Activated T-helper 1 cell treated with anti-CD3 and anti-CD28 coated beads, Interleukin-12 subunit alpha, Interleukin-12 subunit beta, Interleukin-2, Interleukin-4 antibody, amounts not matched to agents 30 ng/mL and 10 ng/mL and 1 ng/mL, durations not matched to agents 14 hours and 24 hours and 36 hours (primary cell): ENCODE results near the gene VPS13A. TPM values are rescaled to one million over a fixed set of nuclear protein-coding genes. Genes with fewer than 3 reads are reported as not detected.
A peak's percentile ranks its signal among the peaks of the same experiment; 100 is the strongest.

Experiments
- DNase-seq: peaks from one replicate; pipeline ENCODE4 v3.0.0; 2021; ENCODE audit warnings: low spot score
- H3K27ac Mint-ChIP-seq: one replicate; pipeline ENCODE4 v1.8.0; 2021; ENCODE audit warnings: mild to moderate bottlenecking, mixed read lengths
- H3K27me3 Mint-ChIP-seq: one replicate; pipeline ENCODE4 v1.8.0; 2022; ENCODE audit warnings: mild to moderate bottlenecking, moderate library complexity, mixed read lengths; ENCODE audit not compliant: insufficient read depth
- H3K36me3 Mint-ChIP-seq: one replicate; pipeline ENCODE4 v1.8.0; 2021; ENCODE audit warnings: low read depth, mixed read lengths
- H3K4me1 Mint-ChIP-seq: one replicate; pipeline ENCODE4 v1.8.0; 2021; ENCODE audit warnings: low read depth, mixed read lengths
- H3K4me3 Mint-ChIP-seq: one replicate; pipeline ENCODE4 v1.8.0; 2021; ENCODE audit warnings: mild to moderate bottlenecking, moderate library complexity, mixed read lengths
- H3K9me3 Mint-ChIP-seq: one replicate; pipeline ENCODE4 v1.8.0; 2021; ENCODE audit warnings: mixed read lengths
- intact Hi-C: fragments of 100-400 bp; cut with micrococcal nuclease; formaldehyde crosslinking; loops from one replicate; pipeline ENCODE4 v1.15.1; 2024
- total RNA-seq: library from RNA; stranded (reverse); gene quantifications from 2 replicates; pipeline ENCODE4 v1.2.3, GENCODE V29; 2022

VPS13A gene
- 43.7 and 44.2 TPM in 2 replicates for total RNA-seq

DNA sequence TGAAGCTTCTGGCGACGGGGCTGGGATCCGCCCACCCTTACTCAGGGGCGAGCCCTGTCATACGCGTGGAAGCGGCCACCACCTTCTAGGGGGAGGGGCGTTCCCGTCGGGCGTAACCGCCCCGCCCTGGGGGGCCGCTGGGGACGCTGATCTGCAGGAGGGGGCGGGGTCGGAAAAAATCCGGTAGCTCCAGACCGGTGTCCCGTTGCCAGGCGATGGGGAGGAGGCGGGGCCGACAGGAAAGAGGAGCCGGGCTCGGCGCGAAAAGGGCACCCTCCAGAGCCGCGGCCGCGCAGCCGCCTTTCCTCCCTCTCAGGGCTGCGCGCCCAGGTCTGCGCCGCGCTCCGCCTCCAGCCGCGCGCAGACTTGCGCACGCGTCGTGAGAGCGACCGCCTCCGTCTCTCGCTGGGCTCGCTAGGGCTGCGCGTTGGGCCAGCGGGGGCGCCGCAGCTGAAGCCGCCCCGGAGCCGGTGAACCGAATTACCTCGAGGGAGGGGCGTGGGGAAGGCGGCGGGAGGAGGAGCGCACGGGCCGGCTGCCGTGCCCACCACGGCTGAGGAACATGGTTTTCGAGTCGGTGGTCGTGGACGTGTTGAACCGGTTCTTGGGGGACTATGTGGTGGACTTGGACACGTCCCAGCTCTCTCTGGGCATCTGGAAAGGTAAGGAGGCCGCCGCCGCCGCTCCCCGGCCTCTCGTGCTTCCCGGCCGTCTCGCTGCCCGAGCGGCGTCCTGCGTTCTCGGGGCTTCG is at the start of gene VPS13A:
TSS of gene VPS13A (plus strand) at position 392 of the 751 bp plus-strand sequence. CDS start at position 563, 171 bp downstream.
- peaks cover 2% of the 10 kb centered on the region for H3K36me3 Mint-ChIP-seq
- intact Hi-C loops, result loop anchor here (1.0 to 10.0 kb wide), 11 partner anchors 10 to 1119 kb away; partner anchors contain the start of genes CEP78, GCNT1, GNAQ and RFK
- H3K4me1 Mint-ChIP-seq, result peaks cover 32% of the 10 kb centered on the region
- peak; percentile 88 for DNase-seq
- H3K27me3 Mint-ChIP-seq, result peaks cover 13% of the 10 kb centered on the region
- peak within 1 kb of the TSS; percentile 95 for H3K4me3 Mint-ChIP-seq
- H3K27ac Mint-ChIP-seq, result peak within 1 kb of the TSS; percentile 92
- no peaks in the 10 kb centered on the region for H3K9me3 Mint-ChIP-seq

DNA sequence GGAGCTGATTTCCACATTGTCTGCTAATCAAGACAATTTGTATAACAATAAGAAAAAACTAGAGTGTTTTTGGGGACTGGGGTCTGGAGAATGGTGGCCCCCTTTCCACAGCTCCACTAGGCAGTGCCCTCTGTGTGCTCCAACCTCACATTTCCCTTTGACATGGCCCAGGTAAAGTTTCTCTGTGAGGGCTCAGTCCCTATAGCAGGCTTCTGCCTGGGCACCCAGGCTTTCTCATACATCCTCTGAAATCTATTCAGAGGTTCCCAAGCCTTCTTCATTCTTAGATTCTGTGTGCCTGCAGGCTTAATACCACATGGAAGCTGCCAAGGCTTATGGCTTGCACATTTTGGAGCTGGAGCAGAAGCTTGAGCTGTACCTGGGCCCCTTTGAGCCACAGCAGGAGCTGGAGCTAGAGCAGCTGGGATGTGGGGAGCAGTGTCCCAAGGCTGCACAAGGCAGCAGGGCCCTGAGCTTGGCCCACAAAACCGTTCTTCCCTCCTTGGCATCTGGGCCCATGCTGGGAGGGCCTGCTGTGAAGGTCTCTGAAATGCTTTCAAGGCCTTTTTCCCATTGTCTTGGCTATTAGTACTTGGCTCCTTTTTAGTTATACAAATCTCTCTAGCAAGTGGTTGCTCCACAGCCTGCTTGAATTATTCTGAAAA is 49.1 kb upstream of the VPS13A start:
- H3K9me3 Mint-ChIP-seq, result no peaks in the 10 kb centered on the region
- no peaks in the 10 kb centered on the region for H3K36me3 Mint-ChIP-seq
- intact Hi-C loops, result no loop called here
- DNase-seq, result no peak
- peaks cover 9% of the 10 kb centered on the region for H3K27me3 Mint-ChIP-seq
- no peak overlapping the region for H3K27ac Mint-ChIP-seq
- no peaks in the 10 kb centered on the region for H3K4me1 Mint-ChIP-seq
- H3K4me3 Mint-ChIP-seq, result no peak overlapping the region

DNA sequence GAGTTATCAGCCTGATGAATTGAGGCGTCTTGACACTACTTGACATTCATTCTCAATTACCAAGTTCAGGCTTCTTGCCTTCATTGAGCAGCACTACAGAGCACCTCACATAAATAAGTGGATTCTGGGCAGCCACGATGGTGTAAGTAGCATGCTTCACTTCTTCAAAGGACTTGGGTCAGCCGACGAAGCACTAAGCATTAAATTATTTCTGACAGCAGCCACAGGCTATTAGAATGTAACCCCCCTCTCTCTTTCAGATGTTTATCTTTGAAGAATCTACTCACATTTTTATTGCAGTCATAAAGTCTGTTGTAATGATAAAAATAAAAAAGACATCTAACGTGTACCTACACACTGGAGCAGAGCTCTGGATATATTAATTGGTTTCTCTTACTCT is 45.9 kb upstream of the VPS13A start:
- no peak overlapping the region for H3K27ac Mint-ChIP-seq

DNA sequence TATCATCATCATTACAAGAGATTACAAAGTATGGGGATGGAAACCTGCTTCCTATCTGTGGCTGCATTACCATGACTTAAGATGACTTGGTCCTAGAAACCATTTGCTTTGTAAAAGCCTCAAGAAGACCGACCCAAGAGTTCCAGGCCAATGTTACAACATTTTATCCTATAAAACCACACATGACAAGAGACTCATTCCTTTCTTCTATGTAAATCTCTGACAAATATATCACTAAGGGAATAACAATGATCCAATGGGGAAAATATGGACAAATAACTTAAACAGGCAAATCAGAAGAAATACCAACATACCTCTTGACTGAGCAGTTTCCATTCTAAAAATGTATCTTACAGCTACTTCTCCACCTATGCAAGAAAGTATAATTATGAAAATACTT is 44.3 kb upstream of the VPS13A start:
- no peaks in the 10 kb centered on the region for H3K36me3 Mint-ChIP-seq
- H3K9me3 Mint-ChIP-seq, result no peaks in the 10 kb centered on the region
- intact Hi-C loops, result no loop called here
- peaks cover 6% of the 10 kb centered on the region for H3K27me3 Mint-ChIP-seq
- DNase-seq, result no peak
- H3K27ac Mint-ChIP-seq, result no peak overlapping the region
- no peak overlapping the region for H3K4me3 Mint-ChIP-seq
- no peaks in the 10 kb centered on the region for H3K4me1 Mint-ChIP-seq

More for the DNA sequence above, 45.9 kb upstream of the VPS13A start:
- Mint-ChIP-seq H3K4me3 (no peak overlapping the region), H3K36me3 (no peaks in the 10 kb centered on the region), H3K9me3 (no peaks in the 10 kb centered on the region), H3K27me3 (peaks cover 6% of the 10 kb centered on the region), H3K4me1 (no peaks in the 10 kb centered on the region)
- no peak for DNase-seq
- intact Hi-C loops, result no loop called here

DNA sequence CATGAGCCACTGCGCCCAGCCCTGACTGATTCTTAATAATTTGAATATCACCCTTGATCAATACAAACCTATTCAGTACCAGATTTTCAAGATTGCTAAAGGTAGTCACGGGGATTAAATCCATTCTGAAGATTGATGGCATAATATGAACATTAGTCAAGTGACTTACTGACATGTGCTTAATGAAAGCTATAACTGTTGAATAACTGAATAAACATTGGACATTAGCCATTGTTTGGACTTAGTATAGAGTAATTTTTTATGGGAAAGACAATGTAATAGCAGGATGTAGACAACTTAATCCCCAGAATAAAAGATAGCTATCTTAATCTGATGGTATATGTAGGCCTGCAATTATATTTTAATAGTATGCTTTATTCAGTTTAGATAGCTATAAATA is 35.0 kb upstream of the VPS13A start:
- Mint-ChIP-seq H3K4me1 (no peaks in the 10 kb centered on the region), H3K4me3 (no peak overlapping the region), H3K36me3 (no peaks in the 10 kb centered on the region), H3K9me3 (no peaks in the 10 kb centered on the region), H3K27ac (no peak overlapping the region), H3K27me3 (peaks cover 7% of the 10 kb centered on the region)
- intact Hi-C loops, result no loop called here
- no peak for DNase-seq

DNA sequence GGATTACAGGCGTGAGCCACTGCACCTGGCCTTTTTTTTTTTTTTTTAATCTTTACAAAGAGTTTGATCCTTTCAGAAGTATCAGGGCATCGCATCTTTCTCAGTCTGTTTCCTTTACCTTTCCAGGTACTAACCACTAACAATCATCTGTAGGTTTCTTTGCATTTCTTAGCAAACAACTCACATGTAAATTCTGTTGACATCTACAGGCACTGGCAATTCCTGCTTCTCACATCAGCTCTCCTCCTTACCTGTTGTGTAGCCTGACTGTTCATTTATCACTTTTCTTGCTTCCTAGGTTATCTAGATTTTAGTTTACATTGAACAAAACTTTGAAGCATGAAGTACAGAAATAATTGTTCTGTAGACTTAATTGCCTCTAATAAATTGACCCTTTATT is 27.5 kb upstream of the VPS13A start:
- DNase-seq, result no peak
- Mint-ChIP-seq H3K36me3 (no peaks in the 10 kb centered on the region), H3K27ac (no peak overlapping the region), H3K4me1 (no peaks in the 10 kb centered on the region), H3K4me3 (no peak overlapping the region), H3K9me3 (no peaks in the 10 kb centered on the region), H3K27me3 (peaks cover 3% of the 10 kb centered on the region)
- intact Hi-C loops, result no loop called here

DNA sequence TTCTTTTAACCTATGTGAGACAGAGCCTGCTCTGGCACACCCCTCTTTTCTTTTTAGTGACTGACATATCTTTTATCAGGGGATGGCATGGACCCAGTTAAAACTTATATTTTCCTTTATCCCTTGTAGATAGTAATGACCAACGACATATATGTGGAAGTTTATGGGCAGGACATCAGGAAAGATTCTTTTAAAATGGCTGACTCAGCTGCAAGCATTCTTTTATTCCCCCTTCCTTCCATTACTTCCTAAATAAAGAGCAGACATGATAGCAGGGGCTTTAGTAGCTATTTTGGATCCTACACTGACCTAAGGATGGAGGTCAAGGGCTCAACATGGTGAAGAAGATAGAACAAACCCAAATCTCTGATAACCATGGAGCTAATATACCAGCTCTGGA is 25.0 kb upstream of the VPS13A start:
- intact Hi-C loops, result no loop called here
- Mint-ChIP-seq H3K4me3 (no peak overlapping the region), H3K36me3 (no peaks in the 10 kb centered on the region), H3K9me3 (no peaks in the 10 kb centered on the region), H3K4me1 (no peaks in the 10 kb centered on the region), H3K27ac (no peak overlapping the region), H3K27me3 (peaks cover 7% of the 10 kb centered on the region)
- no peak for DNase-seq

DNA sequence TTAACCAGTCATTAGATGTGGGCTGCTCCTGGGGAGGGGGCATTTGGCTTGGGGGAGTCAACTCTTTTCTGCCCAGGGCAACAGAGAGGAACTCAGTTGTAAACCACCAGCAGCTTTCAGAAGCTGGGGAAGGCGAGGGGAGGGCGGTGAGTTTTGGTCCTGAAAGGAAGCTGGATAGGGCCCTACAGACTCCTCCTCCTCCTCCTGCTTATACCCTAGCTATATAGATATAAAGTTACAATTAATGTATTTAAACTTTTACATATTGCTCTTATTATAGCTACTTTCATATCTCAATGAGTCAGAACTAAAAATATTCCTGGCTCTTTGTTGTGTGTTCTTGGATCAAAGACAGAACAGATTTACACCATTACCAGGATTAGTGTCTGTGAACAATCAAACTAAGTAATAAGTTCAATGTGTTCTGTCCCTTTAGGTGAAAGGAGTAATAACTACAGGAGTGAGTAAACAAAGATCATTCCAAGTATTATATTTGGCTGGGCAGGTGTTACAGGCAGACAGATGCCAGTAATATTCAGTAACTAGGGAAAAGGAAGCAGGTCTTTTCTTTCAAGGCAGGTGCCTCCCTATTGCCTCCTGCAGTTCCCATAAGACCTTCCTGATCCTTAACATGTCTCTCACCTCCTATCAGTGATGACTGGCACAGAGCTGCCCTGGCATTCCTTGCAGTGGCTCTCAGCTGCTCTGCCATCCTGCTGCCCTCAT is 20.5 kb upstream of the VPS13A start:
- Mint-ChIP-seq H3K9me3 (no peaks in the 10 kb centered on the region), H3K27me3 (peaks cover 14% of the 10 kb centered on the region), H3K4me3 (no peak overlapping the region), H3K27ac (no peak overlapping the region), H3K36me3 (no peaks in the 10 kb centered on the region), H3K4me1 (no peaks in the 10 kb centered on the region)
- DNase-seq, result no peak
- intact Hi-C loops, result no loop called here

DNA sequence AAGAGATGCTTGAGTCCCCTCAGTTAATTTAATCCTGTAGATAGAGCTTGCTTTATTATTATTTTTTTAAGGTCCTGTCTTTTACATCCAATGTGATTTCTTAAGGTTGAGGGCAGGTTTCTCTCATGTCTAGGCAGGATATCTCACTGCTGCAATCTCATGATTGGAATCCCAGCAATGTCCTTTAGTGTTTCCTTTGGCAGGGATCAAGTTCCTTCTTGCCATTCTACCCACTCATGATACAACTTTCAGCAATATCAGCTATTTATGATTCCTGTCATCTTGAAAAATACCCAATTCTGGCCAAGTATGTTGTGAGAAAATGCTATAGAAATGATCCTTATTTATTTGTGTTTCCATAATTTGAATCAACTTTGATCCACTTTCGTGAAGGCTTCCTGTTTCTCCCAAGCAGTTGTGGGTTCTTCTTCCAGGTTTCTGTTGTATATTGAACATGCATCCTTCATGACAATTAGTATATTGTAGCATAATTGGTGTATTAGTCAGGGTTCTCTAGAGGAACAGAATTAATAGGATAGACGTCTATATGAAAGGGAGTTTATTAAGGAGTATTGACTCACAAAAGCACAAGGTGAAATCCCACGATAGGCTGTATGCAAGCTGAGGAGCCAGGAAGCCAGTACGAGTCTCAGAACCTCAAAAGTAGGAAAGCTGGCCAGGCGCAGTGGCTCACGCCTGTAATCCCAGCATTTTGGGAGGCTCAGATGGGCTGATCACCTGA is 18.4 kb upstream of the VPS13A start:
- no peaks in the 10 kb centered on the region for H3K9me3 Mint-ChIP-seq
- H3K4me1 Mint-ChIP-seq, result no peaks in the 10 kb centered on the region
- peaks cover 18% of the 10 kb centered on the region for H3K27me3 Mint-ChIP-seq
- DNase-seq, result no peak
- no peaks in the 10 kb centered on the region for H3K36me3 Mint-ChIP-seq
- intact Hi-C loops, result no loop called here
- H3K4me3 Mint-ChIP-seq, result no peak overlapping the region
- H3K27ac Mint-ChIP-seq, result no peak overlapping the region

DNA sequence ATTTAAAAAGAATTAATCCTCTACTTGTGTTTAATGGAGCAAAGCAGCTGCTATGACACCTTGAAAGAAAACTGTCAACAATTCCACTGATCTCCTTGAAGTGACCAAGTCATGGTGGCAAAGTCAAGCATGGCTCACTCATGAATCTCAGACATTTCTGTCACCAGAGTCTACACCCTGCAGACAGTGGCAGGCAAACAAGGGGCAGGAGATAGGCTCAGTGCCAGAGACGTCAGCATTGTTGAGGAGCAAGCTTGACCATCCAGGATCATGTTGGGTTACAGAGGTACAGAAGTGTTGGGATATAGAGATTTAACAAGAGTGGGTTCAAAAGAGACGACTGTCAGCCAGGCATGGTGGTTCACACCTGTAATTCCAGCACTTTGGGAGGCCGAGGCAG is 16.1 kb upstream of the VPS13A start:
- no peak overlapping the region for H3K4me3 Mint-ChIP-seq
- H3K9me3 Mint-ChIP-seq, result no peaks in the 10 kb centered on the region
- intact Hi-C loops, result no loop called here
- H3K27me3 Mint-ChIP-seq, result peaks cover 15% of the 10 kb centered on the region
- H3K4me1 Mint-ChIP-seq, result no peaks in the 10 kb centered on the region
- no peak for DNase-seq
- H3K27ac Mint-ChIP-seq, result no peak overlapping the region
- H3K36me3 Mint-ChIP-seq, result no peaks in the 10 kb centered on the region

DNA sequence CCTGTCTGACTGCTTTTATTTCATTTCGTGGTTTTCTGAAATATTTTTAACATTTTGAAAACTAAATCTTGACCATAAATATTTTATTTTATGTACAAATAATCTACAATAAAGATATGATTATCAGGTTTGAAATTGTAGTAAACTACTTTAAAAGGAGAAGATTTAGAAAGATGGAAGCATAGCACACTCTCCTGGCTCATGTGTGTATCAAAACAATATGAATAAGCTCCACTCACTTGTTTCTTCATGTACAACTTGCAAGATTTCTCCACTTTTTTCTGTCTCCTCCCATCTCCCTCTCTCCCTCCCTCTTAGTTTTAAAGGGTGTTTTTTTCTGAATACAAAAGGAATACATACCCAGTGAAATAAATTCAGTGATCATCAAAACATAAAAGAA is 15.4 kb upstream of the VPS13A start:
- intact Hi-C loops, result no loop called here

DNA sequence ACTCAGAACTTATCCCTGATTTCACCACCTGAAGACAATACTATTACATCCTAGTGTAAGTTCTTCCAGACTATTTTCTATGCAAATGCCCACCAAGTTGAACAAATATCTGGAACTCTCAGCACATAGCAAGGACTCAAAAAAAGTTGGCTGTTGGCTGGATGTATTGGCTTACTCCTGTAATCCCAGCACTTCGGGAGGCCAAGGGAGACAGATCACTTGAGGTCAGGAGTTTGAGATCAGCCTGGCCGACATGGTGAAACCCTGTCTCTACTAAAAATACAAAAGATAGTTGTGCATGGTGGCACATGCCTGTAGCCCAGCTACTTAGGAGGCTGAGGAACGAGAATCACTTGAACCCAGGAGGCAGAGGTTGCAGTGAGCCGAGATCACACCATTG is 15.0 kb upstream of the VPS13A start:
- no peaks in the 10 kb centered on the region for H3K9me3 Mint-ChIP-seq
- no peak overlapping the region for H3K4me3 Mint-ChIP-seq
- intact Hi-C loops, result no loop called here
- no peak overlapping the region for H3K27ac Mint-ChIP-seq
- H3K4me1 Mint-ChIP-seq, result no peaks in the 10 kb centered on the region
- no peaks in the 10 kb centered on the region for H3K36me3 Mint-ChIP-seq
- no peak for DNase-seq
- peaks cover 12% of the 10 kb centered on the region for H3K27me3 Mint-ChIP-seq

More for the DNA sequence above, 15.4 kb upstream of the VPS13A start:
- no peaks in the 10 kb centered on the region for H3K9me3 Mint-ChIP-seq
- H3K4me3 Mint-ChIP-seq, result no peak overlapping the region
- peaks cover 13% of the 10 kb centered on the region for H3K27me3 Mint-ChIP-seq
- no peak for DNase-seq
- H3K4me1 Mint-ChIP-seq, result no peaks in the 10 kb centered on the region
- H3K27ac Mint-ChIP-seq, result no peak overlapping the region
- H3K36me3 Mint-ChIP-seq, result no peaks in the 10 kb centered on the region
